Activated CD8-positive, alpha-beta memory T cell treated with anti-CD3 and anti-CD28 coated beads for 48 hours (primary cell): ENCODE results near the gene MACROD2.

ENCODE experiments used
- DNase-seq, 3 experiments: peaks; one replicate each; pipeline ENCODE4 v3.0.0-alpha.2; 2020; ENCODE audit warnings: low read depth in 2 of 3, low spot score in 2 of 3

MACROD2 gene

GRCh38 chr20:14729390-14729789 is 734.1 kb downstream of the MACROD2 start:
- no peak for DNase-seq

GRCh38 chr20:14732343-14732742 is 737.0 kb downstream of the MACROD2 start:
- DNase-seq: no peak

DNA sequence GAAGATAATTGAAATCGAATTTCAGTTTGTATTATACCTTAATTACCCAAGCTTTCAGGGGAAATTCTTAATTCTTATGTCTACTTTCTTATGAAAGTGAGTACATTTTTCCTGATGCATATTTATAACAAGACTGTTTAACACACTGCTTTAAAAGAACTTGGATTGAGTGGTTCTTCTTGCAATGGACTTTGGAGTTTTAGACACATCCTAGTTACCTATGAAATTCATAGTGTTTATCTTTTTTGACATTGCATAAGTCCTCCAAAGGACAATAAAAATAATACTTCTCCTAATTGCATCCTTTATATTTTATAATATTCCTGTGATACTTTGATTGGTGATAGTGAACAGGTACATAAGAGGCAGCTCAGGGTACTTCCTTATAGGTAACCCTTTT is 737.7 kb downstream of the MACROD2 start:
- DNase-seq: no peak

DNA sequence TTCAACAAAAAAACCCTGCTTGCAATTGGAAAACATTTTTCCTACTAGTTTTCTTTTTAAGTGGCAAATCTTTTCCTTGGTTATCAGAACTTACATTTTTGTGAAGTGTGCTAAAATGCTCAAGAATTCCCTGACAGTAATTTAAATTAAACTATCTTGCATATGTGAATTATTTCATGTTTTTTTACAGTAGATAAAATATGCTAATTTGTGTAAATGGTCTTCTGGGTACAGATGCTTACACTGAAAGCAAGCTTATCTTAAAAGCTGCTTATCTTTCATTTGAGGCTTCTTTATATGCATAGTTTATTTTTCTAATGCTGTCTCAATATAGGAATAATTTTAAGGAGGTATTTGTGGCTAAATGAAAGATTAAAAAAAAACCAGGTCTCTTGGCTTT is 745.1 kb downstream of the MACROD2 start:
- DNase-seq: no peak

DNA sequence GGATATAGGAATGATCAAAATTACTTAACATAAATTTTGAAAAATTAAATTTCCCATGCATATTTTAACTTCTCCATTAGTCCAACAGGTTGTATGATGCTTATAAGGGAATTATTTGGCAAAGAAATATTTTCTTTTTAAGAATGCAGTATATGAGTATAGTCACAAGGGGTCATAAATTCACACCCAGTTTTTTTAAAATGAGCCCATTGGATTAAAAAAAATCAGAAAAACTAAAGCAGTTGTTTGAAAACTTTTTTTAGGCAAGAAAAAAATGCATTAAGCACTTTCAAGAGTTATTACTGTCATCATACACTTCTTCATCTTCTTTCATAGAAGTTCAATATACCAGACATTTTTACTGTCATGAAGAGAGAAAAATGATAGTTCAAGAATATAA is 746.3 kb downstream of the MACROD2 start:
- DNase-seq: no peak

DNA sequence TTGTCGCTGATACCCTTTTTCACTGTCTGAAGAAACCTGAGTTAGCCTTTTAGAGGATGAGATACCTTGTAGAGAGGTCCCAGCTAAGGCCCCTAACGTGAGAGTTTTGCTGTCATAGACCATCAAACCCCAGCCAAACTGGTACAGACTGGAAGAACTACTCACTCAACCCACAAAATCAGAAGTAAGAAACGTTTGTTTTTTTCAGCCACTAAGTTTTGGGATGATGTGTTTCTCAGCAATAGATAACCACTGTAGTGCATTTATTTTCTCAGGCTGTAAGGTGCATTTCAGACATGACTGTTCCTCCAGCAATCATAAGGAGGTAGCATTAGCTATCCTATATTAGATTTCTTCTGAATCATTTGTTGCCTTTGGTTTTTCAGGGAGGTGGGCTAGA is 749.4 kb downstream of the MACROD2 start:
- DNase-seq: no peak

DNA sequence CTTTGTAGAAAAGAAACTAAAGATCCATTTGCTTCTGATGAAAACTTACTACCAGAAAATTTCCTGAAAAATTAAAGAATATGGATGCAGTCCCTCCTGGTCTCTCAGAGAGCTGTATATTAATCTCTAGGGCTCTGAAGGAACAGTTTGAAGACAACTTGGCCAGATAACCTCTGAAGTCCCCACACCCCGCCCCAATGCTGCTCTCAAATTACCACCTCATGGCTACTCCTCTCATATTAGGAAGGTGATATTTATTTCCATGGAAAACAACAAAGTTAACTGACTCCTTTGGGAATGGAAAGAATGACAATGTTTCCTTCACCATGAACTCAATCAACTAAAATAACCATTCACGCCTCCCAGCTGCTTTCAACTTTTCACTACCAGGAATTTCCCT is 750.5 kb downstream of the MACROD2 start:
- DNase-seq: no peak

GRCh38 chr20:14751191-14751590 is 755.9 kb downstream of the MACROD2 start:
- DNase-seq: no peak

DNA sequence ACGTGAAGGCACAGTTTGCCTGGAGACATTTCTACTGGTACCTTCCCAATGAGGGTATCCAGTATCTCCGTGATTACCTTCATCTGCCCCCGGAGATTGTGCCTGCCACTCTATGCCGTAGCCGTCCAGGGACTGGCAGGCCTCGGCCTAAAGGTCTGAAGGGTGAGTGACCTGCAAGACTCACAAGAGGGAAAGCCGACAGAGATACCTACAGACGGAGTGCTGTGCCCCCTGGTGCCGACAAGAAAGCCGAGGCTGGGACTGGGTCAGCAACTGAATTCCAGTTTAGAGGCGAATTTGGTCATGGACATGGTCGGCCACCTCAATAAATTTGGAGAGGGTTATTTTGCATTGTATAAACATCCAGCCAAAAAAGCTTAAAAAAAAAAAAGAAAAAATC is 762.4 kb downstream of the MACROD2 start:
- DNase-seq: no peak

GRCh38 chr20:14758356-14758755 is 763.0 kb downstream of the MACROD2 start:
- DNase-seq: no peak

DNA sequence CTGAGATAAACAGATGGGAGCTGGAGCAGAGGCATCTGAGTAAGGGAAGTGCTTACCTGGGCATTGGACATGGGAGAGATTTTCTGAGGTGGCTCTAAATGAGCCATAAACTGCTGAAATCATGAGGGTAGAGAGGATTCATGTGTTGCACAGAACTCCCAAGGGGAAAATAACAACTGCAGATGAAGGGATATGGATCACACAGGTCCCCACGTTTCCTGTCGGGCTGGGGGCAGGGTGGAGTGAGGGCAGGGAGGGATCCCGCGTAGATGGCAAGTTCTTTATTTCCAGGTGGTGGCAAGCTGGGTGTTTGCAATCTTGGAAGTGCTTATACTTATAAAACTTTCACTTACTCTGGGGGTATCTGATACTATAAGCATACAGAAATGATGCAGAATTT is 764.7 kb downstream of the MACROD2 start:
- DNase-seq: no peak

DNA sequence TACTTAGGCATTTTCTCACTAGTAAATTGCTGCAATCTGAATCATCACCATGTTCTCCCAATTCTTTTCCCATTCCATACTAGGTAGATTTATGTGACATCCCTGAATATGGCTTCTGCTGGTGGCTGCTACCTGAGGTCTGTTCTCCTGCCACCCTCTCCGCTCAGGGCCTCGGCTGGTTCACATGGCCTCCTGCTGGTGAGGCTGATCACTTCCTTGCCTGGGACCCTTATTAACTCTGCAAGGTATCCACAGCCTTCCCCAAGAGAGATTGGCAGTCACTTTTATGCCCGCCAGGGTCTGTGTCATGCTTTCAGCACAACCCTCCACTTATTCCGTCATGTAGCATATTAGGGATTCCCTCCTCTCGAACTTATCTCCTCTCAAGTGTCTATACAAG is 766.6 kb downstream of the MACROD2 start:
- DNase-seq: no peak

- no peak for DNase-seq
These were observed 769.4 kb downstream of the MACROD2 start for GRCh38 chr20:14764511-14765369.

- no peak for DNase-seq
These were observed 770.0 kb downstream of the MACROD2 start for GRCh38 chr20:14765370-14765701.

DNA sequence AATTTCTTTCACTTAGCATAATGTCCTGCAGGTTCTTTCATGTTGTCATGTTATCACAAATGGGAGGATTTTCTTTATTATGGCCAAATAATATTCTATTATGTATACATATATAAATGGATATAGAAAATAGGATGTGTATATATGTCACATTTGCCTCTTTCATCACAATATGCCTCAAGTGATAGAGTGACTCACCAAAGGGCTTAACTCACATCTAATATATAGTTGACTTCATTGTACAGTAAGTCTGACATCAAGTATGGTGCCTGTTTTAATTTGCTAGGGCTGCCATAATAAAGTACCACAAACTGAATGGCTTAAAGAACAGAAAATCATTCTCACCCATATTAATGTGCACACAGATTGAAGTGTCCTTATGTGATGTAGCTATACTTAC is 778.2 kb downstream of the MACROD2 start:
- no peak for DNase-seq

- no peak for DNase-seq
These were observed 780.5 kb downstream of the MACROD2 start for GRCh38 chr20:14775778-14776177.

DNA sequence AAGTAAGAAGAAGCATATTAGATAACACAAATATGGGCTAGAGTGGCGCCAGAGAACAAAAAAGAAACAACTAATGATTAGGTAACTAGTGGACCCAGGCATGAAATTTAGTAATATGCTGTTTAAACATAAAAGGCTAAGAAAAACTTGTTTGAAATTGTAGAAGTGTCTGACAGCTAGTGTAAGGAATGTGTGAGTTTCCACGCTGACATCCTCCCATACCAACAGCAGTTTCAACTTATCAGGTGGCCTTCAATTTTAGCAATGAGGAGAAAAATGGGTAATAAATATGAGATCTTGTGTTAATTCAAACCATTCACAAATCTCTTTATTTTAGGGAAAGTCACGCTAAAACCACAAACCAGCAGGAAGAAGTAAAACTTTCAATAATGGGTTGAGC is 782.3 kb downstream of the MACROD2 start:
- no peak for DNase-seq

DNA sequence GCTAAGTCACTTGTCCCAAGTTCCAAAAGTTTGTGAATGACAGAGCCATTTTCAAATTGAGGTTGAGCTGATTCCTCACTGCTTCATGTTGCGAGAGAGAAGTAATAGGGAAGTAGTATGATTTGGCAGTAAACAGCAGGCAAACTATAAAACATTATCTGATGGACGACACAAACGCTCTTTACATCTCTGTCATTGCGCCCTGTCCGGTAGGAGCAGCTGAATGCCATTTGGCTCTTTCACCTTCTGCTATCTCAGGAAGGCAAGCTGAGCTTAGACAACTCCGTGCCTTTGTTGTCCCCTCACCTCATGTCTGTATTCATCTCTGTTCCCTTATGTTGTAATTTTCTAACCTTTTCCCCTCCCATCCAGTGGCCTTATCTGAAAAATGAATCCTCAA is 782.8 kb downstream of the MACROD2 start:
- DNase-seq: no peak

DNA sequence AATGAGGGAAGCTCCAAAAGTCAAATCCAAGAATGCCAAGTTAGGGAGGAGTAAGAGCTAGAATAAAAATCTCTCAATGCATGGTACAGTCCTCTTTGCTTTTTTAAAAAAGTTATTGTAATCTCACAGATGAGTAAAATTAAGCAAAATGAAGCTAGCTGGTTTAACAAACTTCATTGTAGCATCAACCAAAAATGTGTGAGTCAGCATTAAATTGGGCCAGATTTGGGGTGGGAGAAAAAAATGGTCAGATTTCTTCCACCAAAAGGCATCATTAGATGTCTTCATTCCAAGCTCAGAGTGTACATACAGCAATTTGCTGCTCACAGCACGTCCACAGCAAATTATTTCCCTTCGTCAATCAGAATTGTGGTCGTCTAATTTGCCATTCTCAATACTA is 783.6 kb downstream of the MACROD2 start:
- DNase-seq: no peak

GRCh38 chr20:14780508-14780907 is 785.2 kb downstream of the MACROD2 start:
- no peak for DNase-seq

- no peak for DNase-seq
These were observed 787.4 kb downstream of the MACROD2 start for GRCh38 chr20:14782731-14783130.

- DNase-seq: no peak
These were observed 788.5 kb downstream of the MACROD2 start for GRCh38 chr20:14783766-14784165.

- no peak for DNase-seq
These were observed 789.9 kb downstream of the MACROD2 start for GRCh38 chr20:14785065-14785743.
